Effector CD8-positive, alpha-beta T cell (primary cell): ENCODE data around the gene L1TD1.
"Not testable (repeated sequence)": the region's sequence is repeated elsewhere in the genome, so short reads cannot be mapped to it uniquely, and the experiment has no call there.

ENCODE experiments used
- DNase-seq: peaks from one replicate; lab custom pipeline; 2025; lab: John Stamatoyannopoulos, UW

L1TD1 gene

GRCh38 chr1:62207187-62207586, 12.5 kb downstream of the L1TD1 start:
- no peak for DNase-seq

GRCh38 chr1:62208087-62208486, 13.4 kb downstream of the L1TD1 start:
- DNase-seq, result no peak

- no peak for DNase-seq
Observed at GRCh38 chr1:62208970-62209369, 14.3 kb downstream of the L1TD1 start.

- DNase-seq, result no peak
Observed at GRCh38 chr1:62209931-62210595, 15.4 kb downstream of the L1TD1 start.

GRCh38 chr1:62210960-62211359, 16.3 kb downstream of the L1TD1 start:
- no peak for DNase-seq

- DNase-seq, result no peak
Observed at GRCh38 chr1:62212411-62212810, 17.8 kb downstream of the L1TD1 start.

- DNase-seq, result no peak
Observed at GRCh38 chr1:62213075-62213914, 18.6 kb downstream of the L1TD1 start.

GRCh38 chr1:62218604-62219003, 24.0 kb downstream of the L1TD1 start:
- DNase-seq, result no peak

- DNase-seq, result not testable (repeated sequence)
Observed at GRCh38 chr1:62220456-62220855, 25.8 kb downstream of the L1TD1 start.

GRCh38 chr1:62221171-62221570, 26.5 kb downstream of the L1TD1 start:
- no peak for DNase-seq

- DNase-seq, result no peak
Observed at GRCh38 chr1:62222321-62222720, 27.7 kb downstream of the L1TD1 start.

- no peak for DNase-seq
Observed at GRCh38 chr1:62224182-62224581, 29.5 kb downstream of the L1TD1 start.

- DNase-seq, result no peak
Observed at GRCh38 chr1:62227496-62227895, 32.8 kb downstream of the L1TD1 start.

GRCh38 chr1:62228136-62228882, 33.7 kb downstream of the L1TD1 start:
- DNase-seq, result no peak

GRCh38 chr1:62228883-62229187, 34.2 kb downstream of the L1TD1 start:
- DNase-seq, result no peak

GRCh38 chr1:62229468-62229867, 34.8 kb downstream of the L1TD1 start:
- DNase-seq, result no peak

GRCh38 chr1:62229932-62230331, 35.3 kb downstream of the L1TD1 start:
- DNase-seq, result no peak

GRCh38 chr1:62230718-62231117, 36.1 kb downstream of the L1TD1 start:
- DNase-seq, result no peak

GRCh38 chr1:62232871-62233278, 38.2 kb downstream of the L1TD1 start:
- DNase-seq, result no peak

GRCh38 chr1:62233926-62234450, 39.3 kb downstream of the L1TD1 start:
- no peak for DNase-seq

GRCh38 chr1:62234688-62235087, 40.0 kb downstream of the L1TD1 start:
- no peak for DNase-seq

GRCh38 chr1:62235576-62235975, 40.9 kb downstream of the L1TD1 start:
- DNase-seq, result no peak

- no peak for DNase-seq
Observed at GRCh38 chr1:62237361-62237760, 42.7 kb downstream of the L1TD1 start.
